GOT3 (cell line): ENCODE data around the gene MAPKAP1.
A peak's percentile ranks its signal among the peaks of the same experiment; 100 is the strongest.
"Not testable (repeated sequence)": the region's sequence is repeated elsewhere in the genome, so short reads cannot be mapped to it uniquely, and the experiment has no call there.

Experiments used
- DNase-seq: peaks from one replicate; lab custom pipeline; 2025; ENCODE audit warnings: mixed read lengths; lab: John Stamatoyannopoulos, UW

The MAPKAP1 gene

DNA sequence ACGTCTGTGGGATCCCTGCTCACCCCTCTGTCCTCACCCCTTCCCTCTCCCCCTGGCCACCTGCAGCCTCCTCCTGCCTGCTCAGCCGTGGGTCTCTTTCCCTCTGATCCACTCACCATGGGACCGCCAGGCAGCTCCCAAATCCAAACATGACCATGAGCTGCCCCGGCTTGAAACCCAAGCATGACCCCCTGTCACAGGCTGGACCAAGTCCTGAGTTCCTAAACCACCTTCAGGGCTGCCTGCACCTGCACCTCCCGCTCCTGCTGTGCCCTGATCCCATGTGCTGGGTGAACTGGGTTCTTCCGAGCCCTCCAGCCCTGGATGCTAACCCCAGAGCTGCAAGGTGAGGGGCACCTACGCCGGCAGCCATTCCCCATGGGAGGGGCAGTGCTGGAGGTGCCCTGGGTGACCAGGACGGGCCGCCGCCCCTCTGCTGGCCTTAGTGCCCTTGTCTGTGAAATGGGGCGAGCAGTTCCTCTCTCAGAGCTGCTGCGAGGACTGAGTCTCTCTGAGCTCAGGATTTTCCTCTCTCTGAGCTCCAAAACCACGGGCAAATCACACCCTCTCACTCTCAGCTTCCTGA lies 295.7 kb downstream of the MAPKAP1 start:
- no peak for DNase-seq

GRCh38 chr9:125410522-125410894 lies 296.5 kb downstream of the MAPKAP1 start:
- no peak for DNase-seq

GRCh38 chr9:125409637-125410521 lies 297.1 kb downstream of the MAPKAP1 start:
- DNase-seq: no peak

GRCh38 chr9:125409217-125409636 lies 297.8 kb downstream of the MAPKAP1 start:
- DNase-seq: no peak

- peak; percentile 12 for DNase-seq
These were observed 298.8 kb downstream of the MAPKAP1 start for GRCh38 chr9:125407974-125408900.

GRCh38 chr9:125407432-125407973 lies 299.5 kb downstream of the MAPKAP1 start:
- no peak for DNase-seq

GRCh38 chr9:125406810-125407087 lies 300.3 kb downstream of the MAPKAP1 start:
- no peak for DNase-seq

- DNase-seq: no peak
These were observed 300.8 kb downstream of the MAPKAP1 start for GRCh38 chr9:125405938-125406809.

- DNase-seq: no peak
These were observed 302.3 kb downstream of the MAPKAP1 start for GRCh38 chr9:125404733-125405132.

DNA sequence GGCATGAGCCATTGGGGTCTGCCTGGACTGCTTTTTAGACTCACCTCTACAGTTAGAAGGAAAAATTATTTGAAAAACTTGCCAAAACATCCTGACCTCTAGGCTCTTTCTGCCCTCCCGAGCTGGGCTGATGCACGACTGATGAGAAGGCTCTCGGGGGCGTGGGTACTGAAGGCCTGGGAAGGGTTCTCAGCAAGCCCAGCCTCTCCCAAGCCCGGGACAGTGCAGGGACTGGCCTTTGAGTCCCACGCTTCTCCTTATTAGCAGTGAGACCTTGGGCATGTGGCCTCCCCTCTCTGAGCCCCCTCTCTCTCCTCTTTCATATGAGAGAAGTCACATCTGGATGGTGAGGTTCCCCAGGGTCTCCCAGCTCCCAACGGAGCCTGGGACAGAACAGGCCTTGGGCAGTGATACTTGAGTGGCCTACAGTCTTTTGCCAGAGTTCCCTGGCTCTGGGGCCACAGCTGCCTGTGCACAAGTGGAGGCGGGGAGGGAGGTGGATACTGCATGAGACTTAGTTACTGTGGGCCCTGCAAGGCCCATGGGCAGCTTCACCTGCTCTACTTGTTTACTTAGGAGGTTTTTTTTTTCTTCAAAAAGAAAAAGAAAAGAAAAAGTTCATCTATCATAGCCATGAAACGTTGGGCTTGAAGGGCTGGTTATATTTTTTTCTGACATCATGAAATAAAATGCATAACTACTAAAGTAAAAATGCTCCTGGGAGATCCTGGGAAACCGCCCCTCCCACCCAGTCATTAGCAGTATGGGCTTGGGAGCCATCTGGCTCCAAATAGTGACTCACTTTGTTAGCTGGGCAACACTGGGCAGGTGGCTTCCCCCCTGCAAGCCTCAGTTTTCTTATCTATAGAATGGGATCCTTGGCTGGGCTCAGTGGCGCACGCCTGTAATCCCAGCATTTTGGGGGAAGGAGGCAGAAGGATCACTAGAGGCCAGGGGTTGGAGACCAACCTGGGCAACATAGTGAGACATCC lies 306.0 kb downstream of the MAPKAP1 start:
- no peak for DNase-seq

DNA sequence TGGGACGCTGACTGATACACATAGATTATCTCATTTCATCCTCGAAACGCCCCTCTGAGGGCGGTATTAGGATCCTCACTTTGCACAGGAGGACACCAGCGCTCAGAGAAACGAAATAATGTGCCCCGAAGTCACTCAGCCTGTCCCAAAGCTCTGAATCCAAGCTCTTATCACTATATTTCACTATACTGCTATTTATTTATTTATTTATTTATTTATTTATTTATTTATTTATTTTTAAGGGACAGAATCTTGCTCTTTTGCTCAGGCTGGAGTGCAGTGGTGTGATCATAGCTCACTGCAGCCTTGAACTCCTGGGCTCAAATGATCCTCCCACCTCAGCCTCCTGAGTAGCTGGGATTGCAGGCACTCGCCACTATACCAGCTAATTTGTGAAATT lies 306.8 kb downstream of the MAPKAP1 start:
- not testable (repeated sequence) for DNase-seq

- no peak for DNase-seq
These were observed 307.3 kb downstream of the MAPKAP1 start for GRCh38 chr9:125399666-125400065.

GRCh38 chr9:125399165-125399564 lies 307.8 kb downstream of the MAPKAP1 start:
- DNase-seq: no peak

DNA sequence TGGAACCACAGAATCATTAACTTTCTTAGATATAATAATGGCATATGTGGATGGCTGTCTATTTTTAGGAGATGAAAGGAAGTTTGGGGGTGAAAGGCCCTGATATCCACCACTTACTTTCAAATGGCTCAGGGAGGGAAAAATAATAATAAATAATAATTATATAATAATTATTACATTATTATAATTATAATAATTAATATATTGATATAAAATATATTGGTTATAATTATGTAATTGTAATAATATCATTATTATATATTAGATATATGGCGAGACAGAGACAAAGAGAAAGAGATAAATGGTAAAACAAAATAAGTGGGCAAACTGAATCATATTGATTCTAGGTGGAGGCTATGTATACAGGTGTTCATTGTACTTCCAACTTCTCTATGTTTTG lies 308.8 kb downstream of the MAPKAP1 start:
- DNase-seq: no peak

GRCh38 chr9:125397736-125398135 lies 309.3 kb downstream of the MAPKAP1 start:
- no peak for DNase-seq

DNA sequence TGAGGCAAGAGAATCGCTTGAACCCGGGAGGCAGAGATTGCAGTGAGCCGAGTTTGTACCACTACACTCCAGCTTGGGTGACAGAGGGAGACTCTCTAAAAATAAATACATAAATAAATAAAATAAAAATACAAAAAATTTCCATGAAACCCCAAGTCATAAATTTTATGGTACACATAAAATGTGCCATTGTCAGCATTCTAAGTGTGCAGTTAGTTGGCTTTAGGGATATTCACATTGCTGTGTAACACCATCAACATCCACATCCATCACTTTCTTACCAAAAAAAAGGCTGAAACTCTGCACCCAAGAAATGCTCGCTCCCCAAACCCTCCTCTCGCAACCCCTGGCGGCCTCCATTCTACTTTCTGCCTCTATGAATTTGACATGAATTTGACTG lies 310.2 kb downstream of the MAPKAP1 start:
- no peak for DNase-seq

DNA sequence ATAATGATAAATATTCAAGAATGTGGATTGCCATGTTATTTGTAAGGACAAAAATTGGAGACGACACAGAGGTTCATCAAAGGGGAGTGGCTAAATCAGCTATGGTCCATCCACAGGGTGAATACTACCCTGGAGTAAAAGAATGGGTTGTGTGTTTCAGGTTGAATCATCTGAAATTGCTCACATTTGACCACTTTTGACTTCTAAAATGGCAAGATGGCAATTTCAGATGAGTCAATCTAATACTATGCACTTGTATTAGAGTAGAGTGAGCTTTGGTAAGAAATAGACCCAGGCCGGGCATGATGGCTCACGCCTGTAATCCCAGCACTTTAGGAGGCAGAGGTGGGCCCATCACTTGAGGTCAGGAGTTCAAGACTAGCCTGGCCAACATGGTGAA lies 313.6 kb downstream of the MAPKAP1 start:
- DNase-seq: no peak

DNA sequence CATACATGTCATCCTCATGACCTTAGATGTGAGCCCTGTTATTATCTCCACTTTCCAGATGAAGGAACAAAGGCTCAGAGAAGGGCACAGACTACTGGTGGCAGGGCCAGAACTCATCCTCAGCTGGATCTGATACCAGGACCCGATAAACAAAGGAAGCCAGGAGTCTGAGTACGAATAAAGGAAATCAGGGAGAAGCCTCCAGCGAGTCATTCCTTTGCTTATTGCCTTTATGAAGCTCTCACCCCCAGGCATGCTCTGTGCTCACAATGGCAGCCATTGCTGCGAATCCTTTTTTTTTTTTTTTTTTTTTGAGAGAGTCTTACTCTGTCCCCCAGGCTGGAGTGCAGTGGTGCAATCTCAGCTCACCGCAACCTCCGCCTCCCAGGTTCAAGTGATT lies 315.3 kb downstream of the MAPKAP1 start:
- DNase-seq: no peak

DNA sequence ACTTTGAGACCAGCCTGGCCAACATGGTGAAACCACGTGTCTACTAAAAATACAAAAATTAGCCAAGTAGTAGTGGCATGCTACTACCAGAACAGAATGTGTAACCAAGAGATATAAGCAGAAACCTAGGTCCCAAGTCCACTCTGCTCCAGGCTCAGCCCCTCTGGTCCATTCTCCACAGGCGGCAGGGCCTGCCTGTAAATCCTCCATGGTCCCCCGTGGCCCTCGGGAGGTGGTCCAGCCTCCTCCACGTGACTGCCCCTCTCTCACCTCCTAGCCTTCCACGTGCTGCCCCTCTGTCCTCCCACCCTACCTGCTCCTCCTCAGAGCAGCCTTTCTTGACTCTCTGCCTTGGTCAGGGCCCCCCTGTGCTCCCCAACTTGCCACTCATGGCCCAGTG lies 318.0 kb downstream of the MAPKAP1 start:
- DNase-seq: no peak

- no peak for DNase-seq
These were observed 319.0 kb downstream of the MAPKAP1 start for GRCh38 chr9:125387861-125388524.
